HepG2 (cell line): ENCODE data around the gene CD28. TPM values are rescaled to one million over a fixed set of nuclear protein-coding genes. Genes with fewer than 3 reads are reported as not detected.

Experiments used
- ATAC-seq: fragments of 200-7000 bp; cut with Tn5 transposase; 3 replicates; pipeline ENCODE4 v1.9.1; 2020; ENCODE audit warnings: mild to moderate bottlenecking, moderate library complexity
- BruUV-seq: library from RNA; stranded (reverse); fragments of 400-500 nt; replicated peaks from 2 replicates; lab custom pipeline; 2021; lab: Mats Ljungman, UMichigan
- CTCF ChIA-PET: fragments of 300-600 bp; formaldehyde crosslinking; extraction: SDS; loops from one replicate; lab custom pipeline; 2021; ENCODE audit warnings: low total read pairs, inconsistent platforms, low intra/inter-chr PET ratio; lab: Yijun Ruan, JAX
- POLR2A ChIA-PET: fragments of 350-600 bp; sonication (Branson Sonifier 250); formaldehyde crosslinking; loops from one replicate; lab custom pipeline; 2020; ENCODE audit warnings: antibody characterized with exemption, inconsistent platforms; lab: Yijun Ruan, JAX
- DNase-seq: peaks from one replicate; pipeline ENCODE4 v3.0.0-alpha.2; 2015; ENCODE audit warnings: low spot score
- FAIRE-seq: peaks from 3 replicates; lab custom pipeline; 2011; peaks lifted over from hg19 to GRCh38; lab: Jason Lieb, UNC
- H2AFZ ChIP-seq: one replicate; pipeline ENCODE4 v1.6.1; 2011; ENCODE audit warnings: low read length, inconsistent platforms
- H3K27ac ChIP-seq: fragments of 300-600 bp; 3 replicates; pipeline ENCODE4 v1.8.0; 2011; ENCODE audit warnings: mixed run types, mild to moderate bottlenecking, mixed read lengths, low read length, inconsistent platforms; ENCODE audit not compliant: insufficient read depth; ENCODE audit errors: extremely low read length
- H3K27me3 ChIP-seq, 2 experiments: fragments of 200-600 bp in 1 of 2; 2 replicates in 1 of 2; 3 replicates in 1 of 2; pipeline versions ENCODE4 v1.6.0 to v1.8.0; 2011; ENCODE audit warnings: low read length in 2 of 2, mild to moderate bottlenecking in 2 of 2, moderate library complexity in 2 of 2, inconsistent platforms in 1 of 2; ENCODE audit not compliant: insufficient read depth in 2 of 2, control insufficient read depth in 1 of 2
- H3K36me3 ChIP-seq, 2 experiments: fragments of 200-600 bp in 1 of 2; replicated peaks in 1 of 2; 2 replicates in 1 of 2; 3 replicates in 1 of 2; pipeline versions ENCODE4 v1.5.1 to v1.8.0; 2011; ENCODE audit warnings: low read length in 2 of 2, inconsistent platforms in 1 of 2; ENCODE audit not compliant: insufficient read depth in 2 of 2, control insufficient read depth in 1 of 2
- H3K4me1 ChIP-seq: 2 replicates; pipeline ENCODE4 v1.5.1; 2012; ENCODE audit warnings: low read length, inconsistent platforms; ENCODE audit not compliant: insufficient read depth
- H3K4me2 ChIP-seq: 2 replicates; pipeline ENCODE4 v1.6.0; 2011; ENCODE audit warnings: low read depth, low read length, inconsistent platforms
- H3K4me3 ChIP-seq, 3 experiments: fragments of 200-600 bp in 1 of 3; sonication (generic), shearing (Covaris generic) in 1 of 3; replicated peaks in 1 of 3; 2 replicates each; pipeline ENCODE4 v1.5.1; 2011 to 2016; ENCODE audit warnings: low read length in 3 of 3, inconsistent platforms in 2 of 3, low read depth in 2 of 3, mild to moderate bottlenecking in 2 of 3, control low read depth in 1 of 3, mixed read lengths in 1 of 3; ENCODE audit not compliant: insufficient read depth in 1 of 3
- H3K79me2 ChIP-seq: one replicate; pipeline ENCODE4 v1.6.1; 2011; ENCODE audit warnings: low read length, inconsistent platforms; ENCODE audit not compliant: insufficient read depth
- H3K9ac ChIP-seq: 2 replicates; pipeline ENCODE4 v1.6.0; 2011; ENCODE audit warnings: mild to moderate bottlenecking, low read depth, low read length, inconsistent platforms; ENCODE audit not compliant: insufficient read depth
- H3K9me3 ChIP-seq: 2 replicates; pipeline ENCODE4 v1.5.1; 2012; ENCODE audit warnings: mild to moderate bottlenecking, low read length
- H4K20me1 ChIP-seq: 2 replicates; pipeline ENCODE4 v1.6.0; 2011; ENCODE audit warnings: inconsistent platforms, mild to moderate bottlenecking, low read length, moderate library complexity; ENCODE audit not compliant: insufficient read depth
- ARID5B ChIP-seq: IDR thresholded peaks from 2 replicates; pipeline ENCODE4 v1.4.0; 2020; ENCODE audit warnings: mild to moderate bottlenecking, missing genetic modification reagents
- HNF4A ChIP-seq: sonication (generic); formaldehyde crosslinking; IDR thresholded peaks from 2 replicates; pipeline ENCODE4 v1.4.0; 2020; ENCODE audit warnings: missing genetic modification reagents
- KMT2A ChIP-seq: sonication (generic); formaldehyde crosslinking; IDR thresholded peaks from 2 replicates; pipeline ENCODE4 v1.4.0; 2020; ENCODE audit warnings: missing genetic modification reagents
- PATZ1 ChIP-seq: sonication (generic); formaldehyde crosslinking; IDR thresholded peaks from 2 replicates; pipeline ENCODE4 v1.4.0; 2020; ENCODE audit warnings: missing genetic modification reagents
- RXRB ChIP-seq: IDR thresholded peaks from 2 replicates; pipeline ENCODE4 v1.6.1; 2016; ENCODE audit warnings: borderline replicate concordance, missing genetic modification reagents, missing compliant biosample characterization
- TCF7 ChIP-seq: sonication (generic); IDR thresholded peaks from 2 replicates; pipeline ENCODE4 v1.6.1; 2016; ENCODE audit warnings: antibody characterized with exemption, low read depth
- ZNF121 ChIP-seq: sonication (generic); formaldehyde crosslinking; IDR thresholded peaks from 2 replicates; pipeline ENCODE4 v1.5.0; 2020; ENCODE audit warnings: mild to moderate bottlenecking, missing genetic modification reagents
- ZNF597 ChIP-seq: sonication (generic); formaldehyde crosslinking; IDR thresholded peaks from 2 replicates; pipeline ENCODE4 v1.5.0; 2020; ENCODE audit warnings: missing genetic modification reagents
- WGBS: methylation state at CpG from one replicate; pipeline ENCODE4 v1.1.6; 2017; ENCODE audit warnings: low lambda C conversion rate; 5-methylcytosine and 5-hydroxymethylcytosine counted together
- in situ Hi-C: cut with HindIII; loops from 2 replicates; pipeline ENCODE4 v1.10.0; 2017; ENCODE audit warnings: low pct_unique_long_range_greater_than_20kb; ENCODE audit not compliant: extremely low pct_ligation_motif_present
- intact Hi-C: fragments of 100-400 bp; cut with micrococcal nuclease; formaldehyde crosslinking; loops from one replicate; pipeline ENCODE4 v1.10.0; 2022; ENCODE audit not compliant: unreplicated experiment
- polyA plus RNA-seq, 8 experiments: library from polyadenylated mRNA; depleted of rRNA in 3 of 8; stranded (reverse) in 7 of 8; unstranded in 1 of 8; fragments of >200 nt; fragmentation: Illumina TruSeq in 4 of 8; extraction: Trizol in 4 of 8; gene quantifications; 2 replicates each; pipeline versions ENCODE4 v1.2.1 to v1.2.3, GENCODE V29; 2011 to 2016; ENCODE audit warnings: low read depth in 4 of 8, missing spikeins in 1 of 8, mixed read lengths in 1 of 8; ENCODE audit not compliant: insufficient read depth in 1 of 8
- total RNA-seq, 5 experiments: library from RNA; depleted of rRNA; stranded (reverse); fragments of >200 nt; fragmentation: Illumina TruSeq; extraction: Trizol; gene quantifications; 2 replicates each; pipeline ENCODE4 v1.2.3, GENCODE V29; 2016; ENCODE audit warnings: low read depth in 1 of 5
- TF ChIP-seq, protein P1 (sequence below): sonication (generic); formaldehyde crosslinking; IDR thresholded peaks from 2 replicates; pipeline ENCODE4 v1.4.0; 2020; ENCODE audit warnings: missing genetic modification reagents, mild to moderate bottlenecking, borderline replicate concordance

CD28 gene
- total and polyA plus RNA-seq, 2 of the 13 experiments (the other 11 are each of a cell fraction or from before 2014, with no cell fraction given), result not detected

DNA sequence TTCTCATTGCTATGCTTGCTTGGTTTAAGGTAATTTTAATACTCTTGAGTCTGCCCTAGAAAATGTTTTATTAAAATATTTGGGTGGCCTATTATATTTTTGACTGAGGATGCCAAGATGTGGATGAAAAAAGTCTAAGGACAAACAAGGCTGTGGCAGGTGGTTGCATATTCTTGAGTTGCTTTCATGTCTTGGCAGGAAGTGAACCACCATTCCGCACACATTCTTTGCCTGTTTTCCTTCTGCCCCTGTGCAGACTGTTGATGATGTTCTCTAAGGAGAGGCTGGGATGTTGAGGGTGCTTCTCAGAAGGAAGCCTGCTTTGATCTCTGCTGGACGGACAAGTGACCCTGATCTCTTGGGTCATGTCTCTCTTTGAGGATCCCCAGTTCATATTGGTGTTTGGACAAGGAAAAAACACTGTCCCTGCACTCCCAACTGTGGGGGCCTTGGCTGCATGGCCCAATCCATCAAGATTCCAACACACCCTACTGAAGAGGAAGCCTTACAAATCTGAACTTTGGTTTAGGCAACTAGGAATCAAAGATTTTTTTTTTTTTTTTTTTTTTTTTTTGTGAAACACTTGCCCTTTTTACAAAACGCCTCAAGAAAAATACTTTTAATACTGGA is 45.0 kb upstream of the CD28 start:
- DNase-seq, result no peak

More for the DNA sequence above, 45.0 kb upstream of the CD28 start:
- H3K9ac ChIP-seq, result no peak overlapping the region
- 41% methylated on average over 3 of the region's 3 CpGs for WGBS
- in situ Hi-C loops (loop anchor here (25.0 kb wide), 1 partner anchor 424 kb away; the partner anchor contains the start of gene CYP20A1), intact Hi-C loops (no loop called here)
- no peak for FAIRE-seq
- CTCF ChIA-PET, result no interaction called here
- no peak overlapping the region for H3K27ac ChIP-seq
- H3K9me3 ChIP-seq, result no peaks in the 10 kb centered on the region
- H3K36me3 ChIP-seq, result no peaks in the 10 kb centered on the region
- H3K27me3 ChIP-seq, result no peaks in the 10 kb centered on the region
- POLR2A ChIA-PET, result no interaction called here
- ATAC-seq, result no peak
- no peak overlapping the region for H3K4me2 ChIP-seq
- H3K79me2 ChIP-seq, result no peaks in the 10 kb centered on the region
- H3K4me3 ChIP-seq, result no peak overlapping the region
- H4K20me1 ChIP-seq, result no peaks in the 10 kb centered on the region
- BruUV-seq, result no TSS peak
- H3K4me1 ChIP-seq, result peaks cover 53% of the 10 kb centered on the region
- TF ChIP-seq KMT2A (CRISPR knock-in tag) (no peak), ZNF121 (peak; percentile 73), ZNF597 (CRISPR knock-in tag) (no peak), RXRB (CRISPR knock-in tag) (no peak), HNF4A (CRISPR knock-in tag) (peak; percentile 56; the same call in 1 of the 2 replicates), TCF7 (0 out of 2 replicates have a peak, but pooled peaks have one; percentile 47), PATZ1 (CRISPR knock-in tag) (peak; percentile 74), ARID5B (CRISPR knock-in tag) (0 out of 2 replicates have a peak, but pooled peaks have one; percentile 26)
- TF ChIP-seq, protein P1, sequence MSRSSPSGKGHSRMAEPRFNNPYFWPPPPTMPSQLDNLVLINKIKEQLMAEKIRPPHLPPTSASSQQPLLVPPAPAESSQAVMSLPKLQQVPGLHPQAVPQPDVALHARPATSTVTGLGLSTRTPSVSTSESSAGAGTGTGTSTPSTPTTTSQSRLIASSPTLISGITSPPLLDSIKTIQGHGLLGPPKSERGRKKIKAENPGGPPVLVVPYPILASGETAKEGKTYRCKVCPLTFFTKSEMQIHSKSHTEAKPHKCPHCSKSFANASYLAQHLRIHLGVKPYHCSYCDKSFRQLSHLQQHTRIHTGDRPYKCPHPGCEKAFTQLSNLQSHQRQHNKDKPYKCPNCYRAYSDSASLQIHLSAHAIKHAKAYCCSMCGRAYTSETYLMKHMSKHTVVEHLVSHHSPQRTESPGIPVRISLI (CRISPR knock-in tag), result peak; percentile 26; the same call in 1 of the 2 replicates
- H2AFZ ChIP-seq, result no peak overlapping the region
